T-helper 1 cell treated with Interleukin-12 subunit alpha and Interleukin-12 subunit beta and Interleukin-4 antibody, amounts not matched to agents 30 μg/mL and 1 μg/mL, for 36 hours (primary cell): Measurements from ENCODE around the gene THSD4.

Source experiments
- H3K27ac Mint-ChIP-seq: one replicate; pipeline ENCODE4 v1.8.0; 2021; ENCODE audit warnings: mild to moderate bottlenecking, mixed read lengths
- H3K27me3 Mint-ChIP-seq: one replicate; pipeline ENCODE4 v1.8.0; 2021; ENCODE audit warnings: low read depth, mixed read lengths
- H3K36me3 Mint-ChIP-seq: one replicate; pipeline ENCODE4 v1.8.0; 2021; ENCODE audit warnings: low read depth, mixed read lengths
- H3K4me1 Mint-ChIP-seq: one replicate; pipeline ENCODE4 v1.8.0; 2021; ENCODE audit warnings: low read depth, mixed read lengths
- H3K4me3 Mint-ChIP-seq: one replicate; pipeline ENCODE4 v1.8.0; 2021; ENCODE audit warnings: mild to moderate bottlenecking, moderate library complexity, mixed read lengths
- H3K9me3 Mint-ChIP-seq: one replicate; pipeline ENCODE4 v1.8.0; 2021; ENCODE audit warnings: mixed read lengths

Gene THSD4

DNA sequence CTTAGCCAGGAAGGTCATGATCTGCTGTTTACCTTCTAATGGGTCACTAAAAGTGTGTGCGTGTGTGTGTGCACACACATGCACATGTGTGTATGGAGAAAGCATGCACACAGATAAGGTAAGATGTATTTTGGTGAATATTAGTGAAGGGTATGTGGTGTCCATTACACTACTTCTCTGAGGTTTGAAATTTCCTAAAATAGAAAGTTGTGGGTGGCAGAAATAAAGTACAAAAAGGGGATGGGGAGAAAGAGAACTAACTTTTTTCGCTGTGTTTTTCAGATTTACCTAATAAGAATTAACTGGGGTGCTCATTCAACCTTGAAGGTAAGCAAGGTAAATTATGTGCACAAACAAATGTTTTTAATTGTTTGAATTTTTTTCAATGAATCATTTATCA lies 670.7 kb downstream of the THSD4 start:
- H3K4me1 Mint-ChIP-seq: peaks cover 7% of the 10 kb centered on the region

DNA sequence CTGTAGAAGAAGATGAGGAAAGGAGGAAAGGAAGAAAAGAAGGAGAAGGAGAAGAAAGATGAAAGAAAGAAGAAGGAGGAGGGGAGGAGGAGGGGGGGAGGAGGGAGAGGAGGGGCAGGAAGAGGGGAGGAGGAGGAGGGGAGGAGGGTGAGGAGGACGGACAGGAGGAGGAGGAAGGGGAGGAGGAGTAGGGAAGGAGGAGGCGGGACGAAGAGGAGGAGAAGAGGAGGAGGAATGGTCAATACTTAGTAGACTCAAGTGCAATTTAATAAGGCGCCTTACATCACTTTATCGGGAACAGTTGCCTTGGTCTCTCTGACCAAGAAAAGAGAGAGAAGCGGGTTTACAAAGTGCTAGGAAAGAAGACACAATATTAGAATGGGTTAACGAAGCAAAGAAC lies 671.4 kb downstream of the THSD4 start:
- H3K27ac Mint-ChIP-seq: no peak overlapping the region
- H3K9me3 Mint-ChIP-seq: no peaks in the 10 kb centered on the region
- peaks cover 11% of the 10 kb centered on the region for H3K27me3 Mint-ChIP-seq

More for the DNA sequence above, 670.7 kb downstream of the THSD4 start:
- Mint-ChIP-seq H3K27ac (no peak overlapping the region), H3K36me3 (no peaks in the 10 kb centered on the region), H3K9me3 (no peaks in the 10 kb centered on the region), H3K27me3 (peaks cover 17% of the 10 kb centered on the region), H3K4me3 (no peak overlapping the region)

GRCh38 chr15:71788646-71789579 lies 673.6 kb downstream of the THSD4 start:
- Mint-ChIP-seq H3K27me3 (peaks cover 11% of the 10 kb centered on the region), H3K4me3 (no peak overlapping the region), H3K4me1 (no peaks in the 10 kb centered on the region), H3K27ac (no peak overlapping the region), H3K36me3 (no peaks in the 10 kb centered on the region), H3K9me3 (no peaks in the 10 kb centered on the region)

More for the DNA sequence above, 671.4 kb downstream of the THSD4 start:
- Mint-ChIP-seq H3K36me3 (no peaks in the 10 kb centered on the region), H3K4me1 (peaks cover under 1% of the 10 kb centered on the region), H3K4me3 (no peak overlapping the region)

- Mint-ChIP-seq H3K4me3 (no peak overlapping the region), H3K4me1 (no peaks in the 10 kb centered on the region), H3K9me3 (no peaks in the 10 kb centered on the region), H3K27me3 (peaks cover 10% of the 10 kb centered on the region), H3K27ac (no peak overlapping the region), H3K36me3 (no peaks in the 10 kb centered on the region)
Measured at GRCh38 chr15:71789616-71790015, 674.3 kb downstream of the THSD4 start.

DNA sequence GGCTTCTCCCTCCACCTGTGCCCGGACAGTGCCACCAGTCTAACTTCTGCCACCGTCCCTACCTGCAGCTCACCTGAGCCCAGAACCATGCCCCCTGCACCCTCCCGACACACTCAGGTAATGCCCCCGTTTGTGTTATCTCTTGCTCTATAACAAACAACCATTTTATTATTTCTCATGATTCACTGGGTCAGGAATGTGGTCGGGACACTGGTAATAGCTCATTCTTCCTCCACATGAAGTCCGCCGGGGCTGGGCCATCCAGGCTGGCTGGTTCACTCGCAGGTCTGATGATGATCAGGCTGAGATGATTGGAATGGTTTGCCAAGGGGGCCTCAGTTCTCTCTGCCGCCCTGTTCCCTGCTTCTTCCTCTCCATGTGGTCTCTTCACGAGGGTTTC lies 674.8 kb downstream of the THSD4 start:
- no peaks in the 10 kb centered on the region for H3K36me3 Mint-ChIP-seq
- no peaks in the 10 kb centered on the region for H3K9me3 Mint-ChIP-seq
- peaks cover 6% of the 10 kb centered on the region for H3K27me3 Mint-ChIP-seq

GRCh38 chr15:71791975-71792374 lies 676.7 kb downstream of the THSD4 start:
- no peaks in the 10 kb centered on the region for H3K9me3 Mint-ChIP-seq
- no peaks in the 10 kb centered on the region for H3K27me3 Mint-ChIP-seq
- H3K4me1 Mint-ChIP-seq: no peaks in the 10 kb centered on the region
- H3K36me3 Mint-ChIP-seq: no peaks in the 10 kb centered on the region
- H3K27ac Mint-ChIP-seq: no peak overlapping the region
- no peak overlapping the region for H3K4me3 Mint-ChIP-seq

More for the DNA sequence above, 674.8 kb downstream of the THSD4 start:
- H3K27ac Mint-ChIP-seq: no peak overlapping the region
- no peak overlapping the region for H3K4me3 Mint-ChIP-seq
- no peaks in the 10 kb centered on the region for H3K4me1 Mint-ChIP-seq

GRCh38 chr15:71792521-71792920 lies 677.2 kb downstream of the THSD4 start:
- no peak overlapping the region for H3K4me3 Mint-ChIP-seq
- H3K9me3 Mint-ChIP-seq: no peaks in the 10 kb centered on the region
- H3K36me3 Mint-ChIP-seq: no peaks in the 10 kb centered on the region
- H3K27me3 Mint-ChIP-seq: no peaks in the 10 kb centered on the region
- no peaks in the 10 kb centered on the region for H3K4me1 Mint-ChIP-seq
- no peak overlapping the region for H3K27ac Mint-ChIP-seq

DNA sequence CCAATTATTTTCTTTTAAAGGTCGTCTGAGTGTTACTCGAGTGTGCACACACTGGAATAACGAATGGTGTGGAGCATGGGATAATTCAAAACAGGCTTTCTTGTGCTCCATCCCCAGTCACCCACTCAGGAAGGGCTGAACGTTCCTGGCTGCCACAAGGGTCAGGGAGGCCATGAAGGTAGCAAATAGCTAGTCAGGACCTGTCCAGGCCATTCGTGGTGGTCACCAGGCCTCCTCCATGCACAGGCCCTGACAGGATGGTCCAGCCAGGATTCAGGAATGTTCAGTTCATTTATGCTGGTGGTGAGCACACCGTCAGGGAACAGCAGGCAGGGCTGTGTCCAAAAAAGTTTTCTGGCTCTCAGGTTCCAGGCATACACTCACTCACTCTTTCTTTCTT lies 683.4 kb downstream of the THSD4 start:
- H3K4me1 Mint-ChIP-seq: no peaks in the 10 kb centered on the region
- no peak overlapping the region for H3K4me3 Mint-ChIP-seq
- H3K9me3 Mint-ChIP-seq: no peaks in the 10 kb centered on the region
- H3K27ac Mint-ChIP-seq: no peak overlapping the region
- H3K36me3 Mint-ChIP-seq: no peaks in the 10 kb centered on the region
- peaks cover 9% of the 10 kb centered on the region for H3K27me3 Mint-ChIP-seq

DNA sequence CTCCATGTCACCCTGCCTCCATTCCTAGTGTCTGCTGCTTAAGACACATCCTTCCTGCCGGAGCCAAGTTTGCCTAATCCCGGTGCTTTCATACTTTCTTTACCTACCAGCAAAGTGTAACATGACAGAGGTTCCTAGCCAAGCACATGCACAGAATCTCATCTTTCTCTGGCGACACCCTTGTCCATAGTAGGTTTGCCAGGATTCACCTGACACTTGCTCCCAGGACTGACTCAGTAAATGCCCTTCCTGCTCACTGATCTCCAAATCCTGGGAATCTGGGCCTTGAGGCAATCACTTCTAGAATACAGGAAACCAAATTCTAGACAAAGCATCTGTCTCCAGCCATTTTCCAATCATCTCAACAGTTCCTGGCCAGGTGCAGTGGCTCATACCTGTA lies 684.9 kb downstream of the THSD4 start:
- Mint-ChIP-seq H3K9me3 (no peaks in the 10 kb centered on the region), H3K4me3 (no peak overlapping the region), H3K36me3 (no peaks in the 10 kb centered on the region), H3K27ac (no peak overlapping the region), H3K27me3 (peaks cover 9% of the 10 kb centered on the region), H3K4me1 (no peaks in the 10 kb centered on the region)

- Mint-ChIP-seq H3K4me3 (no peak overlapping the region), H3K4me1 (no peaks in the 10 kb centered on the region), H3K27ac (no peak overlapping the region), H3K27me3 (peaks cover 9% of the 10 kb centered on the region), H3K36me3 (no peaks in the 10 kb centered on the region), H3K9me3 (no peaks in the 10 kb centered on the region)
Measured at GRCh38 chr15:71800835-71801745, 685.8 kb downstream of the THSD4 start.

DNA sequence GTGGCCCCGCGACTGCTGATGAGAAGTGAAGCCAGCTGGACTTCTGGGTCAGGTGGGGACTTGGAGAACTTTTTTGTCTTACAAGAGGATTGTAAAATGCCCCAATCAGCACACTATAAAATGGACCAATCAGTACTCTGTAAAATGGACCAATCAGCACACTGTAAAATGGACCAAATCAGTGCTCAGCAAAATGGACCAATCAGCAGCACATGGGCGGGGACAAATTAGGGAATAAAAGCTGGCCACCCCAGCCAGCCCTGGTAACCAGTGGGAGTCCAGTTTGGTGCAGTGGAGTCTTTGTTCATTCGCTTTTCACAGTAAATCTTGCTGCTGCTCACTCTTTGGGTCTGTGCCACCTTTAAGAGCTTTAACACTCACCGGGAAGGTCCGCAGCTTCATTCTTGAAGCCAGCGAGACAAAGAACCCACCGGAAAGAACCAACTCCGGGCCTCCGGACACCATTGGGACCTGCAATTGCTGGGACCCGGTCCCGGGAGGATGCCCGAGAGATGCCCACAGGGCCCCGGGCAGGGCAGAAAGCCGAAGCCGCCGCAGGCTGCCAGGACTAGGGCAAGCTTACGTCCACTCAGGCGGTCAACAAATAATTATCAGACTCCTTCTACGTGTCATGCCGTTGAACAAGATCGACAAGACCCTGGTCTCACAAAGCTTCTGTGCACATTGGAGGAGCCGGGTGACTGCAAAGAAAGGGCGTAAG lies 686.8 kb downstream of the THSD4 start:
- no peak overlapping the region for H3K4me3 Mint-ChIP-seq
- H3K27ac Mint-ChIP-seq: no peak overlapping the region
- no peaks in the 10 kb centered on the region for H3K4me1 Mint-ChIP-seq
- H3K36me3 Mint-ChIP-seq: no peaks in the 10 kb centered on the region
- peaks cover 9% of the 10 kb centered on the region for H3K27me3 Mint-ChIP-seq
- no peaks in the 10 kb centered on the region for H3K9me3 Mint-ChIP-seq

DNA sequence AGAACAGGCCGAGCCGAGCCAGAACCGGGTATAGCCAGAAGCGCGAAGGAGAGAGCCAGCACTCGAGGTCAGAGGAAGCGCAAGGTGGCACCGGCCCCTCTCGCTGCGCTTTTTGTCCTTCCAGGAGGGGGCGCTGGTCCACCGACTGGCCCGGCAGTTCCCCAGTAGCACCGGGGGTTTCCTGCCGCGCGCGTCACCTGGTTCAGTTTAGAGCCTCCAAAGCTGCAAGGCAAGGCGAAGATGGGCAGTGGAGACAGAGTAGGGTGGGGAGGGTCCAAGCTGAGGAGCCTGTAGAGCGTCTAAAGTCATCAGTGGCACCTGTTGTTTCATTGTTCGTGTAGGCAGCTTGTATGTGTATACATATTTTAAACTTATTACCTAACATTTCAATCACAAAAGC lies 687.5 kb downstream of the THSD4 start:
- Mint-ChIP-seq H3K27me3 (peaks cover 9% of the 10 kb centered on the region), H3K4me1 (no peaks in the 10 kb centered on the region), H3K27ac (no peak overlapping the region), H3K4me3 (no peak overlapping the region), H3K9me3 (no peaks in the 10 kb centered on the region), H3K36me3 (no peaks in the 10 kb centered on the region)

DNA sequence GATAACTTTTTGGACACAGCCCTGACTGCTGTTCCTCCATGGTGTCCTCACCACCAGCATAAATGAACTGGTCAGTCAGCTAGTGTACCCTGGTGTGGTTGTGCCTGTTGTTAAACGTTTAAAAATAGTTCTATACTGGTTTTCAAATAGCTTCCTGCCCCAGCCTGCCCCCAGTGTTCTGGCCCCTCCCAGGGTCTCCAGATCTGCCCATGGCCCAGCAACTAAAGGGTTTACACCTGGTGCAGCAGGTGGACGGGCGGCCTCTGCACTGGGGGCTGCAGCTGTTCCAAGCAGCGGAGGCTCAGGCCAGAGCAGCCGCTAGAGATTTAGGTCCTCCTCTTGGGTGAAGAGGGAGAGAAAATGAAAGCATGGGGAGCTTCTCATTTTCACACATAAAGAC lies 689.0 kb downstream of the THSD4 start:
- Mint-ChIP-seq H3K27me3 (peaks cover 9% of the 10 kb centered on the region), H3K9me3 (no peaks in the 10 kb centered on the region), H3K4me1 (no peaks in the 10 kb centered on the region), H3K27ac (no peak overlapping the region), H3K36me3 (no peaks in the 10 kb centered on the region), H3K4me3 (no peak overlapping the region)

DNA sequence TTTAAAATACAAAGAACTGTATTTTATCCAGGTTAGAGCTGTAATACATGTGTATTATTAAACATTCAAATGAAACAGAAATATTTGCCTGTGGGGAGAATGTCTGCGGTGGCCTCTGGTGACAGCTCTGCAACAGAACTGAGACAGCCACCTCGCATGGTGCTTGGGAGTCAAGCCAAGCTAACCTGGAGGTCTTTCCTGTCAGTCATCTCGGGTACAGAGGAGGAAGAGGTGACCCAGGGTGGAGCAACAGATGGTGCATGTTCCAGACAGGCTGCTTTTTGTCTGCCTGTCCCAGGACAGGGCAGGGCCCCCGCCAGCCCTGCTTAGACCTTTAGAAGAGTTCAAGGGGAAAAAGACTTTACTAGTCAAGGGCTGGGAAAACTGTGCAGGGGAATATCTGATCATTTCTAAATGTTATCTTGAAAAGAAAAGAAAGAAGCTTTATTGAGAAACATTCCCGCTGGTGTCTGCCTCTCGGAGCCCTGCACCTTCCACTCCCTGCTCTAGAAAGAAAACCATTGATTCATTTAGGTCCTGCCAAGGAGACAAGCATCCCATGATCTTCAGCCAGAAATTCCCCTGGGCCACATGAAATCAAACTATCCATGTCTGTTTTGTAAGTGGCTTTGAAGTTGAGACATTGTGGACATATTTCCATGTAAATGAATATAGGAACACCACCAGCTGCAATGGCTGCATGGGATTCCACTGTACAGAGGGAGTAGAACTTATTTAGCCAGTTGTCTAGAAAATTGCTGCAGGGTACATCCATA lies 689.6 kb downstream of the THSD4 start:
- Mint-ChIP-seq H3K4me3 (no peak overlapping the region), H3K4me1 (no peaks in the 10 kb centered on the region), H3K9me3 (no peaks in the 10 kb centered on the region), H3K27ac (no peak overlapping the region), H3K36me3 (no peaks in the 10 kb centered on the region), H3K27me3 (peaks cover 9% of the 10 kb centered on the region)
